GM20000 (cell line): Measurements from ENCODE around the gene TOR1AIP1.
A peak's percentile ranks its signal among the peaks of the same experiment; 100 is the strongest.
"Not testable (repeated sequence)": the region's sequence is repeated elsewhere in the genome, so short reads cannot be mapped to it uniquely, and the experiment has no call there.

Source experiments
- DNase-seq: peaks from one replicate; pipeline ENCODE4 v3.0.0; 2012; ENCODE audit warnings: low spot score
- CTCF ChIP-seq: IDR thresholded peaks from 2 replicates; pipeline ENCODE4 v1.5.1; 2012; ENCODE audit warnings: mild to moderate bottlenecking, control low read depth; ENCODE audit errors: extremely low read depth, missing control alignments

Gene TOR1AIP1

GRCh38 chr1:179882253-179883039, at the start of gene TOR1AIP1:
TSS of gene TOR1AIP1 (plus strand) at chr1:179882285. CDS start at chr1:179882503, 218 bp downstream.
- peak; percentile 87 for DNase-seq
- TF ChIP-seq CTCF: no peak

GRCh38 chr1:179836686-179837445, 45.2 kb upstream of the TOR1AIP1 start:
- not testable (repeated sequence) for DNase-seq

GRCh38 chr1:179840107-179840506, 42.0 kb upstream of the TOR1AIP1 start:
- DNase-seq: no peak
- TF ChIP-seq CTCF: no peak

GRCh38 chr1:179848233-179848632, 33.9 kb upstream of the TOR1AIP1 start:
- TF ChIP-seq CTCF: no peak
- no peak for DNase-seq

GRCh38 chr1:179853102-179853501, 29.0 kb upstream of the TOR1AIP1 start:
- no peak for DNase-seq
- TF ChIP-seq CTCF: no peak

- DNase-seq: not testable (repeated sequence)
Measured at GRCh38 chr1:179855831-179856230, 26.3 kb upstream of the TOR1AIP1 start.

GRCh38 chr1:179856296-179856695, 25.8 kb upstream of the TOR1AIP1 start:
- DNase-seq: no peak
- TF ChIP-seq CTCF: no peak

GRCh38 chr1:179857009-179857408, 25.1 kb upstream of the TOR1AIP1 start:
- TF ChIP-seq CTCF: no peak
- no peak for DNase-seq
